Cerebellar nuclear complex (tissue), 1 donor: ENCODE data around the gene TTC7B.

Source experiments
- DNase-seq, 2 experiments: peaks; one replicate each; lab custom pipeline; 2025; lab: John Stamatoyannopoulos, UW

The TTC7B gene

GRCh38 chr14:90575781-90576180 is 240.4 kb downstream of the TTC7B start:
- DNase-seq, result no peak

GRCh38 chr14:90575336-90575735 is 240.9 kb downstream of the TTC7B start:
- no peak for DNase-seq

- peak in 1 of 2 experiments; percentile 52 for DNase-seq
Observed at GRCh38 chr14:90574188-90575131, 241.8 kb downstream of the TTC7B start.

- no peak for DNase-seq
Observed at GRCh38 chr14:90573385-90574105, 242.7 kb downstream of the TTC7B start.

GRCh38 chr14:90572441-90573150 is 243.6 kb downstream of the TTC7B start:
- no peak for DNase-seq

- DNase-seq, result no peak
Observed at GRCh38 chr14:90571149-90571947, 244.9 kb downstream of the TTC7B start.

GRCh38 chr14:90570461-90570860 is 245.8 kb downstream of the TTC7B start:
- DNase-seq, result no peak

- DNase-seq, result no peak
Observed at GRCh38 chr14:90569606-90570387, 246.4 kb downstream of the TTC7B start.

GRCh38 chr14:90569201-90569600 is 247.0 kb downstream of the TTC7B start:
- no peak for DNase-seq

- DNase-seq, result no peak
Observed at GRCh38 chr14:90568405-90568804, 247.8 kb downstream of the TTC7B start.

- DNase-seq, result no peak
Observed at GRCh38 chr14:90567991-90568390, 248.2 kb downstream of the TTC7B start.

GRCh38 chr14:90567191-90567590 is 249.0 kb downstream of the TTC7B start:
- DNase-seq, result no peak

- DNase-seq, result no peak
Observed at GRCh38 chr14:90566481-90566880, 249.7 kb downstream of the TTC7B start.

GRCh38 chr14:90564496-90564895 is 251.7 kb downstream of the TTC7B start:
- DNase-seq, result no peak

GRCh38 chr14:90562652-90563051 is 253.6 kb downstream of the TTC7B start:
- DNase-seq, result no peak

- DNase-seq, result no peak
Observed at GRCh38 chr14:90561920-90562319, 254.3 kb downstream of the TTC7B start.

GRCh38 chr14:90560991-90561390 is 255.2 kb downstream of the TTC7B start:
- no peak for DNase-seq

- DNase-seq, result no peak
Observed at GRCh38 chr14:90560558-90560957, 255.7 kb downstream of the TTC7B start.

- no peak for DNase-seq
Observed at GRCh38 chr14:90559811-90560492, 256.3 kb downstream of the TTC7B start.

GRCh38 chr14:90558983-90559590 is 257.1 kb downstream of the TTC7B start:
- DNase-seq, result no peak
